ENCODE measurements around the gene APOBEC4. TPM values are rescaled to one million over a fixed set of nuclear protein-coding genes. Genes with fewer than 3 reads are reported as not detected.
A peak's percentile ranks its signal among the peaks of the same experiment; 100 is the strongest.
"Not testable (repeated sequence)": the region's sequence is repeated elsewhere in the genome, so short reads cannot be mapped to it uniquely, and the experiment has no call there.

The APOBEC4 gene
- polyA plus RNA-seq, 1 donor: 0.09 TPM

GRCh38 chr1:183689762-183690204 is 36.7 kb upstream of the APOBEC4 start:
- DNase-seq: no peak
- Histone ChIP-seq H3K36me3 (ENCODE audit: control insufficient read depth, insufficient read depth, low read length) (no peaks in the 10 kb centered on the region), H3K27me3 (ENCODE audit: control insufficient read depth, insufficient read depth, low read length) (no peaks in the 10 kb centered on the region), H3K4me3 (ENCODE audit: low read length) (no peak overlapping the region), H3K9me3 (ENCODE audit: control insufficient read depth, low read depth, low read length) (no peaks in the 10 kb centered on the region), H3K27ac (ENCODE audit: low read length) (no peak overlapping the region), H3K4me1 (ENCODE audit: control insufficient read depth, insufficient read depth, low read length) (peaks cover 3% of the 10 kb centered on the region)

DNA sequence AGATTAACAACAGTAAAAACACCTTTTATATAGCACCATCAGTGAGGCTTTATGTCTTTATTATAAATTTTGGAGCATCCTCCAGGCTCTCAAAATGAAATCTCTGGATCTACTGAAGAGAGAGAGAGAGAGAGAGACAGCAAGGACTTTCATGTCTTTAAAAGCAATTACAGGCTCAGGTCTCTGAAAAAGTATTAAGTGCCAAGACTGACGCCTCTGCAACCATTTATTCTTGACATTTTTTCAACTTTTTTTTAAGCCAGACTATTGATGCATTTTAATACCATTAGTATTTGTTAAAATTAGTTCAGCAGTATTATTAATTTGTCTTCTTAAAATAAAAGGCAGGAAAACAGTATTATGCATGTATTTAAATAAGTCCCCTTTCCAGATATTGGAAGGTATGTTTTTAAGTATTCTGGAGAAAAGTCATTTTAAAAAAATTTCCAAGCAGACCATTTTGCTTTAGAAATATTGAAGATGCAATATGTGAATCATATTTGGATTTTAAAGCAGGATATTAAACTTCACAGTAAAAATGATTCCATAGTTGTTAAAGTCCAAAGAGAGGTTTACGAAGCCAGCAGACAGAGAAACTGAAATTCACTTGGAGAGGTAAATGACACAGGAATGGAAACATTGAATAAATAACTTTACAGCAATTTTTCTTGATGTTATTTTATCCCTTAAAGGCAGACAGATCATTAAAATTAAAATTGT is 35.4 kb upstream of the APOBEC4 start:
- Histone ChIP-seq H3K27ac (ENCODE audit: low read length) (no peak overlapping the region), H3K4me1 (ENCODE audit: control insufficient read depth, insufficient read depth, low read length) (no peaks in the 10 kb centered on the region), H3K4me3 (ENCODE audit: low read length) (no peak overlapping the region), H3K9me3 (ENCODE audit: control insufficient read depth, low read depth, low read length) (no peaks in the 10 kb centered on the region), H3K36me3 (ENCODE audit: control insufficient read depth, insufficient read depth, low read length) (no peaks in the 10 kb centered on the region), H3K27me3 (ENCODE audit: control insufficient read depth, insufficient read depth, low read length) (no peaks in the 10 kb centered on the region)
- 100% methylated on average over 1 of the region's 2 CpGs for WGBS (ENCODE audit: insufficient coverage, low lambda C conversion rate)
- no peak for DNase-seq

DNA sequence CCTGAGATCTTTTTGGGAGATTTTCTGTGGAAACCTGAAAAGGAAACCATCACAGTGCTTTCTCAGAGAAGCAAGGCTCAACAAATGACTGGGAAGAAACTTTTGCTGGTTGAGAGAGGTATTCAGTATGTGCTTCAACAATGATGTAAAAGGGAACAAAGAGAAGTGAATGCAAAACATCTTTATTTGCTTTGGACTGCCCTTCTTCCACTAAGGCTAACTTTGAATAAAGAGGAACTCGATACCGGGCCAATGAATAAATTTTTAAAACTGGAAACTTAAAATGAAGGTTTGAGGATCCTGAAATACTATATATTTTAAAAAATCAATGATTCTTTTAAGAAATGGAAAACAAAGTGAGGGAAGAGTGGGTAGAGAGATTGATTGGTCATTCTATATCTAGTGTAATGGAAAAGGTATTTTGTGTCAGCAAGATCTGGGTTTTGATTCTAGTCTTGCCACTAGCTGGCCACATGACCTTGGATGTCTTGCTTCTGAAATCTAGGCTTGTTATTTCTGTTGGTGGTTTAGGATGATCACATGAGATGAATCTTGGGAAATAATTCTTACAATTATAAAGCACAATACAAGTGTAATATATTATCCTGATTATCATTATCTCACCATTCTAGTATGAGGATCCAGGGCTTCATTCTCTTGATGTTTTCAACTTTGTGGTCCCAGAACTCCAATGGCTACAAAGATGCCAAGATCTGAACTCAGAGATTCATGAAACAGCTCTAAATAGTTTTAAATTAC is 34.6 kb upstream of the APOBEC4 start:
- Histone ChIP-seq H3K4me1 (ENCODE audit: control insufficient read depth, insufficient read depth, low read length) (no peaks in the 10 kb centered on the region), H3K27ac (ENCODE audit: low read length) (no peak overlapping the region), H3K4me3 (ENCODE audit: low read length) (no peak overlapping the region), H3K36me3 (ENCODE audit: control insufficient read depth, insufficient read depth, low read length) (no peaks in the 10 kb centered on the region), H3K9me3 (ENCODE audit: control insufficient read depth, low read depth, low read length) (no peaks in the 10 kb centered on the region), H3K27me3 (ENCODE audit: control insufficient read depth, insufficient read depth, low read length) (no peaks in the 10 kb centered on the region)
- 93% methylated on average over 2 of the region's 2 CpGs for WGBS (ENCODE audit: insufficient coverage, low lambda C conversion rate)
- no peak for DNase-seq

DNA sequence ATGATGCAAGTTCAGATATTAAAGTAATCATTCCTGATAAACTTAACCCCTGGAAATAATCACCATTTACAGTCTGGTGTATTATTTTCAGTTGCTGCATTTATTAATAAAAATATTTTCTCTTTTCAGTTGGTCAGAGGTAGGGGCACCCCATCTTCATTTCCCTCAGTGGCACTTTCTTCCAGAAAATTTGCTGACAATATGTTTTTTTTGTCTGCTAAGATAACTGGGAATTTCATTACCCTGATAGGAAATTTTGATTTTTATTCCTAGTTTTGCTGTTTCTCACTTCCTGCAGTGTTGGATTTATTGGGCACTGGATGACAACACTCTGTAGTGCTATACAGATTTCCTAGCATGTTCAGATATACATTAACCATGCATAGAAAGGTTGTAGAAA is 33.1 kb upstream of the APOBEC4 start:
- H3K4me1 ChIP-seq (ENCODE audit: control insufficient read depth, insufficient read depth, low read length): no peaks in the 10 kb centered on the region
- peak in 1 of 2 donors; percentile 30 for DNase-seq
- H3K4me3 ChIP-seq (ENCODE audit: low read length): no peak overlapping the region
- H3K36me3 ChIP-seq (ENCODE audit: control insufficient read depth, insufficient read depth, low read length): no peaks in the 10 kb centered on the region
- no peaks in the 10 kb centered on the region for H3K27me3 ChIP-seq (ENCODE audit: control insufficient read depth, insufficient read depth, low read length)
- no peak overlapping the region for H3K27ac ChIP-seq (ENCODE audit: low read length)
- no peaks in the 10 kb centered on the region for H3K9me3 ChIP-seq (ENCODE audit: control insufficient read depth, low read depth, low read length)

DNA sequence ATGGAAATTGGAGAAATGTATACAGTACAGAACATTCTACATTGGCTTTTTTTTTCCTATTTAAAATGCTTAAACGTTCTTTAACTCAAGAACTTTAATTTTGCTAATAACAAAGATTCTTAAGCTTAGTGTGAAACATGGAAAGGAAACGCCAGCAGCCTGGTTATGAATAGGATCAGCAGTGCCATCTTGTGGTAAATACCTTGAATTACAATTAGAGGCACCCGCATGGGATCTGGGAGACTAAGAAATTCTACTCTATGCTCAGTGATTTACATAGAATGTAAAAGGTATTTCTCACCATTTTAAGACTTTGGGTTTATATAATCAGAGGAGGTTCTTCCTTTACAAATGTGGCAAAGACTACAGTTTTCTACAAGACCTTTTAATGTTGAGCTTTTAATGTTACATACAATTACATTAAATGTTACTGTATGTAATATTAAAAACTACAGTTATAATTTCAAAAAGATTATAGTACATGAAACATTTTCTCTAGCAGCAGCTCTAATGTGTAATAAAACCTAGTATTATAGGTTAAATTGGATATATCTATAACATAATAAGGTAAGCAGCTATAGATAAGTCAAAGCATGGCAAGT is 32.1 kb upstream of the APOBEC4 start:
- Histone ChIP-seq H3K36me3 (ENCODE audit: control insufficient read depth, insufficient read depth, low read length) (no peaks in the 10 kb centered on the region), H3K4me1 (ENCODE audit: control insufficient read depth, insufficient read depth, low read length) (no peaks in the 10 kb centered on the region), H3K27ac (ENCODE audit: low read length) (no peak overlapping the region), H3K27me3 (ENCODE audit: control insufficient read depth, insufficient read depth, low read length) (no peaks in the 10 kb centered on the region), H3K4me3 (ENCODE audit: low read length) (no peak overlapping the region), H3K9me3 (ENCODE audit: control insufficient read depth, low read depth, low read length) (no peaks in the 10 kb centered on the region)
- no CpG with 5 or more reads among the region's 3 CpGs for WGBS (ENCODE audit: insufficient coverage, low lambda C conversion rate)
- peak; percentile 29 to 34 for DNase-seq

DNA sequence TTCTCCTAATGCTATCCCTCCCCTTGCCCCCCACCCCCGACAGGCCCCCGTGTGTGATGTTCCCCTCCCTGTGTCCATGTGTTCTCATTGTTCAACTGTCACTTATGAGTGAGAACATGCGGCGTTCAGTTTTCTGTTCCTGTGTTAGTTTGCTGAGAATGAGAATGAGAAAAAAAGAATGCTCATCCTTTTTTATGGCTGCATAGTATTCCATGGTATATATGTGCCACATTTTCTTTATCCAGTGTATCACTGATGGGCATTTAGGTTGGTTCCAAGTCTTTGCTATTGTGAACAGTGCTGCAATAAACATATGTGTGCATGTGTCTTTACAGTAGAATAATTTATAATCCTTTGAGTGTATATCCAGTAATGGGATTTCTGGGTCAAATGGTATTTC is 26.2 kb upstream of the APOBEC4 start:
- not testable (repeated sequence) for H3K27me3 ChIP-seq (ENCODE audit: control insufficient read depth, insufficient read depth, low read length); H3K36me3 ChIP-seq (ENCODE audit: control insufficient read depth, insufficient read depth, low read length); H3K27ac ChIP-seq (ENCODE audit: low read length); H3K4me1 ChIP-seq (ENCODE audit: control insufficient read depth, insufficient read depth, low read length); DNase-seq; H3K9me3 ChIP-seq (ENCODE audit: control insufficient read depth, low read depth, low read length); H3K4me3 ChIP-seq (ENCODE audit: low read length)
- no CpG with 5 or more reads among the region's 4 CpGs for WGBS (ENCODE audit: insufficient coverage, low lambda C conversion rate)

DNA sequence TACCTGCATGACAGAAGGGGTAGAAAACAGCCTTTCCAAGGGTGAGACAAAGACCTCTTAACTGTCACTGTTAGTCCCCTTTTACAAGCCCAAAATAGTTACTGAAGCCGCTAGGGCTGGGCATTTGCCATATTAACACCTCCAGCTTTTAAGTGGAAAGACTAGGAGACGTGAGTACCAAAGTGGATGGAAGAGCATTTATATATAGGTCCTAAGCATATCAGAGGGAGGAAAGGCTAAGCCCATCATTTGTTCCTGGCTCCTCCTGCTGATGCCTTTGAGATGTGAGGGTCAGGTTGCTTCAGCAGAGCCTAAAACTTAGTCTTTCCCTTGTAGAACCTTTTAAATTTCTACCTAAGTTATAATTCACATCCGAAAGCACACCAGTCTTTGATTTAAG is 25.7 kb upstream of the APOBEC4 start:
- no peaks in the 10 kb centered on the region for H3K36me3 ChIP-seq (ENCODE audit: control insufficient read depth, insufficient read depth, low read length)
- H3K4me3 ChIP-seq (ENCODE audit: low read length): no peak overlapping the region
- no peaks in the 10 kb centered on the region for H3K27me3 ChIP-seq (ENCODE audit: control insufficient read depth, insufficient read depth, low read length)
- no peak overlapping the region for H3K27ac ChIP-seq (ENCODE audit: low read length)
- H3K4me1 ChIP-seq (ENCODE audit: control insufficient read depth, insufficient read depth, low read length): no peaks in the 10 kb centered on the region
- 88% methylated on average over 1 of the region's 3 CpGs for WGBS (ENCODE audit: insufficient coverage, low lambda C conversion rate)
- no peaks in the 10 kb centered on the region for H3K9me3 ChIP-seq (ENCODE audit: control insufficient read depth, low read depth, low read length)
- DNase-seq: no peak

- Histone ChIP-seq H3K4me3 (ENCODE audit: low read length) (no peak overlapping the region), H3K9me3 (ENCODE audit: control insufficient read depth, low read depth, low read length) (no peaks in the 10 kb centered on the region), H3K36me3 (ENCODE audit: control insufficient read depth, insufficient read depth, low read length) (no peaks in the 10 kb centered on the region), H3K27ac (ENCODE audit: low read length) (no peak overlapping the region), H3K4me1 (ENCODE audit: control insufficient read depth, insufficient read depth, low read length) (no peaks in the 10 kb centered on the region), H3K27me3 (ENCODE audit: control insufficient read depth, insufficient read depth, low read length) (no peaks in the 10 kb centered on the region)
- DNase-seq: no peak
- WGBS (ENCODE audit: insufficient coverage, low lambda C conversion rate): no CpG with 5 or more reads among the region's 2 CpGs
Observed at GRCh38 chr1:183676586-183677189, 23.6 kb upstream of the APOBEC4 start.

DNA sequence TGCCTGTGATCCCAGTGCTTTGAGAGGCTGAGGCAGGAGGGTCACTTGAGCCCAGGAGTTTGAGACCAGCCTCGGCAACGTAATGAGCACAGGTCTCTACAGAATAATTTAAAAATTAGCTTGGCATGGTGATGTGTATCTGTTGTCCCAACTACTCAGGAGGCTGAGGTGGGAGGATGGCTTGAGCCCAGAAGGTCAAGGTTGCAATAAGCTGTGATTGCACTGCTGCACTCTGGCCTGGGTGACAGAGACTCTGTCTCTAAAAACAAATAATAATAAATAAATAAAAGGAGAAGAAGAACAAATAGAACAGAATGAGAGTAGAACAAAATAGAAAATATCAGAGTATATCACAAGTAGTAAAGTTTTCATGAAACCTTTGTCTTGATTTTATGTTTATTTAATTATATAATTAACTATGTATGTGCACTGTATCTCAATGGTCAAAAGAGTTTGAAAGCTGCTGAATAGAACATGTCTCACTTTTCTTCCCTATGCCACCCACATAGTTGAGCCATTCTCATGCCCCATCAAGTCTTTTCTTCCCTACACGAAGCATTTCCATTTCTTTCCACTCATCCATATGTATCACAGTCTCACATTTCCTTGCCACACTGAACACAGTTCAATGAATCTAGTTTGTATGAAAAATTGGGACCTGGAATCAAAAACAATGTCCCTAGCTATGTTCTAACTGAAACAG is 22.9 kb upstream of the APOBEC4 start:
- no peak overlapping the region for H3K27ac ChIP-seq (ENCODE audit: low read length)
- H3K36me3 ChIP-seq (ENCODE audit: control insufficient read depth, insufficient read depth, low read length): no peaks in the 10 kb centered on the region
- no peak for DNase-seq
- H3K4me1 ChIP-seq (ENCODE audit: control insufficient read depth, insufficient read depth, low read length): no peaks in the 10 kb centered on the region
- no peaks in the 10 kb centered on the region for H3K9me3 ChIP-seq (ENCODE audit: control insufficient read depth, low read depth, low read length)
- H3K27me3 ChIP-seq (ENCODE audit: control insufficient read depth, insufficient read depth, low read length): no peaks in the 10 kb centered on the region
- H3K4me3 ChIP-seq (ENCODE audit: low read length): no peak overlapping the region
- no CpG with 5 or more reads among the region's 3 CpGs for WGBS (ENCODE audit: insufficient coverage, low lambda C conversion rate)

DNA sequence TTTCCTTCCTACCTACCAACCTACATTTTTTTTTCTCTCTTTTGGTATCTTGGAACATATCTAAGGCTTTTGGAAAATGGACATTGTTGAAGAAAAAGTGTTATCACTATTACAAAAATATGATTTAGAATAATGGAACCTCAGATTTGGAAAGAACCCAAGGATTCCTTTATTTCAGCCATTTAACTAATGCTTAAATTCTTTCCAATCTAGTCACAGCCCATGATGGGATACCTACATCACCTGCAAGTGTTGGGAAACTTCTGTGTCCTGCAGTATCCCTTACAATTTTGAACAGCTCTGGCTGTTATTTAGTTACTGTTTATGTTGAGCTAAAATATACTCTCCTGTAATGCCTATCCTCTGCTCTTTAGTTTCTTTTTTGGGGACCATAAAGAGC is 22.3 kb upstream of the APOBEC4 start:
- no peak for DNase-seq
- Histone ChIP-seq H3K27me3 (ENCODE audit: control insufficient read depth, insufficient read depth, low read length) (no peaks in the 10 kb centered on the region), H3K27ac (ENCODE audit: low read length) (no peak overlapping the region), H3K9me3 (ENCODE audit: control insufficient read depth, low read depth, low read length) (no peaks in the 10 kb centered on the region), H3K36me3 (ENCODE audit: control insufficient read depth, insufficient read depth, low read length) (no peaks in the 10 kb centered on the region), H3K4me1 (ENCODE audit: control insufficient read depth, insufficient read depth, low read length) (no peaks in the 10 kb centered on the region), H3K4me3 (ENCODE audit: low read length) (no peak overlapping the region)

Measured in large intestine (tissue), 3 donors.